K562 (cell line): ENCODE measurements around the gene EFCAB3. TPM values are rescaled to one million over a fixed set of nuclear protein-coding genes. Genes with fewer than 3 reads are reported as not detected.
A peak's percentile ranks its signal among the peaks of the same experiment; 100 is the strongest.
"Not testable (repeated sequence)": the region's sequence is repeated elsewhere in the genome, so short reads cannot be mapped to it uniquely, and the experiment has no call there.

ENCODE experiments used
- E2F3 ChIP-seq: fragments of 250-450 bp; sonication (Bioruptor Pico); IDR thresholded peaks from 2 replicates; pipeline ENCODE4 v1.4.0; 2020; ENCODE audit warnings: mild to moderate bottlenecking
- E2F8 ChIP-seq: fragments of 450-650 bp; IDR thresholded peaks from 2 replicates; pipeline ENCODE4 v1.7.1; 2018; ENCODE audit warnings: mild to moderate bottlenecking, low read depth; ENCODE audit not compliant: partially characterized antibody
- NR2C2 ChIP-seq, 2 experiments: fragments of 200-800 bp in 1 of 2; sonication (Bioruptor generic) in 1 of 2; sonication (generic) in 1 of 2; formaldehyde crosslinking in 1 of 2; IDR thresholded peaks; 2 replicates each; pipeline versions ENCODE4 v1.6.1 to v1.8.0; 2016 to 2022; ENCODE audit warnings: mild to moderate bottlenecking in 1 of 2, missing compliant biosample characterization in 1 of 2, missing genetic modification characterization in 1 of 2, missing genetic modification reagents in 1 of 2
- RNF2 ChIP-seq: sonication (generic); IDR thresholded peaks from 2 replicates; pipeline ENCODE4 v1.6.1; 2016
- polyA plus RNA-seq, 8 experiments: library from polyadenylated mRNA; depleted of rRNA in 4 of 8; stranded (reverse) in 5 of 8; unstranded in 3 of 8; fragments of >200 nt; fragmentation: Nextera tagmentation in 2 of 8; fragmentation: Illumina TruSeq in 1 of 8; extraction: Ambion mirVana in 2 of 8; extraction: Trizol in 1 of 8; gene quantifications; 2 replicates each; pipeline versions ENCODE4 v1.2.1 to v1.2.3, GENCODE V29; 2011 to 2014; ENCODE audit warnings: inconsistent platforms in 1 of 8, missing spikeins in 1 of 8
- total RNA-seq, 7 experiments: library from RNA; depleted of rRNA in 6 of 7; stranded (reverse); fragments of >200 nt in 6 of 7; fragmentation: Illumina TruSeq in 2 of 7; extraction: Trizol in 2 of 7; gene quantifications; 2 replicates each; pipeline versions ENCODE4 v1.2.1 to v1.2.3, GENCODE V29; 2011 to 2021; ENCODE audit warnings: low replicate concordance in 1 of 7
- TF ChIP-seq, protein P1 (sequence below), 2 experiments: fragments of 450-650 bp in 1 of 2; sonication (generic) in 1 of 2; formaldehyde crosslinking in 1 of 2; IDR thresholded peaks; 2 replicates each; pipeline versions ENCODE4 v1.7.1 to v1.9.0; 2016 to 2022; ENCODE audit warnings: inconsistent platforms in 1 of 2, mild to moderate bottlenecking in 1 of 2, missing genetic modification reagents in 1 of 2
- TF ChIP-seq, protein P2 (sequence below): fragments of 450-650 bp; formaldehyde crosslinking; IDR thresholded peaks from 2 replicates; pipeline ENCODE4 v1.4.0; 2022; ENCODE audit warnings: missing genetic modification characterization
- TF ChIP-seq, protein P3 (sequence below), 2 experiments: fragments of 250-450 bp in 1 of 2; fragments of 450-650 bp in 1 of 2; sonication (Bioruptor Pico) in 1 of 2; IDR thresholded peaks; 2 replicates each; pipeline versions ENCODE4 v1.6.1 to v1.8.0; 2016 to 2021; ENCODE audit warnings: mild to moderate bottlenecking in 2 of 2, moderate library complexity in 2 of 2, missing compliant biosample characterization in 1 of 2, missing genetic modification characterization in 1 of 2

The EFCAB3 gene
- total and polyA plus RNA-seq, 9 of the 15 experiments (the other 6 are each of a cell fraction or from before 2014, with no cell fraction given): not detected

DNA sequence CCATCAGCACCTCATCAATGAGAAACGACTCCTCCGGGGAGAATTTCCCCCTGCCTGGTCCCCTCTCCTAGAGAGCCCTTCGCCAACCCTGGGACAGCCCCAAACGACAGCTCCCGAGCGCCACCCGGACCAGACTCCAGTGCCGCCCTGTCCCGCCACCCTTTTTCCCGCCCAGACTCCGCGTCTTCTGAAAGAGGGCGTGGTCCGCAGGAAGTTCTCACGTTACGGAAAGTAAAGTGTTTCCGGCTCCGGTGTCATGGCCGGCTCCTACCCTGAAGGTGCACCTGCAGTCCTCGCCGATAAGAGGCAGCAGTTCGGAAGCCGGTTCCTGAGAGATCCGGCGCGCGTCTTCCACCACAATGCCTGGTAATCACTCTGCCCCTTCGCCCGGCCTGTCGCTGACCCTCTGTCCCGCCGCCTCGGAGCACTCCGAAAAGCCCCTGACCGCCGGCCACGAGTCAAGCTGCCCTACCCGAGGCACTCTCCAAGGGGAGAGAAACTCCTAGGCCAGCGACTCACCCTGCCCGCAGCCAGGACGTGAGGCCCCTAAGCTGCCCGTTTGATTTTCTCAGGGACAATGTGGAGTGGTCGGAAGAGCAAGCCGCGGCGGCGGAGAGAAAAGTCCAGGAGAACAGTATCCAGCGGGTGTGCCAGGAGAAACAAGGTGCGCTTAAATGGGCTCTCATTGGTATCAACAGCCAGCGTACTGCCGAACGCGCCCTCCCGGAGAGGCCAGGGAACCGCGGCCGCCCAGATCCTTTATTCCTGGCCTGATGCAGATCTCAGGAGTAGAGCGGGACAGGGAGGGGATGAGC lies 43.5 kb downstream of the EFCAB3 start, which contains the start of gene METTL2A (continued):
- TF ChIP-seq, protein P1, sequence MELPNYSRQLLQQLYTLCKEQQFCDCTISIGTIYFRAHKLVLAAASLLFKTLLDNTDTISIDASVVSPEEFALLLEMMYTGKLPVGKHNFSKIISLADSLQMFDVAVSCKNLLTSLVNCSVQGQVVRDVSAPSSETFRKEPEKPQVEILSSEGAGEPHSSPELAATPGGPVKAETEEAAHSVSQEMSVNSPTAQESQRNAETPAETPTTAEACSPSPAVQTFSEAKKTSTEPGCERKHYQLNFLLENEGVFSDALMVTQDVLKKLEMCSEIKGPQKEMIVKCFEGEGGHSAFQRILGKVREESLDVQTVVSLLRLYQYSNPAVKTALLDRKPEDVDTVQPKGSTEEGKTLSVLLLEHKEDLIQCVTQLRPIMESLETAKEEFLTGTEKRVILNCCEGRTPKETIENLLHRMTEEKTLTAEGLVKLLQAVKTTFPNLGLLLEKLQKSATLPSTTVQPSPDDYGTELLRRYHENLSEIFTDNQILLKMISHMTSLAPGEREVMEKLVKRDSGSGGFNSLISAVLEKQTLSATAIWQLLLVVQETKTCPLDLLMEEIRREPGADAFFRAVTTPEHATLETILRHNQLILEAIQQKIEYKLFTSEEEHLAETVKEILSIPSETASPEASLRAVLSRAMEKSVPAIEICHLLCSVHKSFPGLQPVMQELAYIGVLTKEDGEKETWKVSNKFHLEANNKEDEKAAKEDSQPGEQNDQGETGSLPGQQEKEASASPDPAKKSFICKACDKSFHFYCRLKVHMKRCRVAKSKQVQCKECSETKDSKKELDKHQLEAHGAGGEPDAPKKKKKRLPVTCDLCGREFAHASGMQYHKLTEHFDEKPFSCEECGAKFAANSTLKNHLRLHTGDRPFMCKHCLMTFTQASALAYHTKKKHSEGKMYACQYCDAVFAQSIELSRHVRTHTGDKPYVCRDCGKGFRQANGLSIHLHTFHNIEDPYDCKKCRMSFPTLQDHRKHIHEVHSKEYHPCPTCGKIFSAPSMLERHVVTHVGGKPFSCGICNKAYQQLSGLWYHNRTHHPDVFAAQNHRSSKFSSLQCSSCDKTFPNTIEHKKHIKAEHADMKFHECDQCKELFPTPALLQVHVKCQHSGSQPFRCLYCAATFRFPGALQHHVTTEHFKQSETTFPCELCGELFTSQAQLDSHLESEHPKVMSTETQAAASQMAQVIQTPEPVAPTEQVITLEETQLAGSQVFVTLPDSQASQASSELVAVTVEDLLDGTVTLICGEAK (IDR thresholded peaks at IDR 0.05): peak; percentile 93
- TF ChIP-seq, protein P1 (CRISPR knock-in tag; IDR thresholded peaks at IDR 0.05): not testable (repeated sequence)
- TF ChIP-seq RNF2 (peak; percentile 21; the same call in 1 of the 2 replicates), E2F3 (CRISPR knock-in tag) (peak; percentile 97), E2F8 (peak; percentile 98), NR2C2 (tag; IDR thresholded peaks at IDR 0.05) (peak; percentile 85)
- TF ChIP-seq, protein P2, sequence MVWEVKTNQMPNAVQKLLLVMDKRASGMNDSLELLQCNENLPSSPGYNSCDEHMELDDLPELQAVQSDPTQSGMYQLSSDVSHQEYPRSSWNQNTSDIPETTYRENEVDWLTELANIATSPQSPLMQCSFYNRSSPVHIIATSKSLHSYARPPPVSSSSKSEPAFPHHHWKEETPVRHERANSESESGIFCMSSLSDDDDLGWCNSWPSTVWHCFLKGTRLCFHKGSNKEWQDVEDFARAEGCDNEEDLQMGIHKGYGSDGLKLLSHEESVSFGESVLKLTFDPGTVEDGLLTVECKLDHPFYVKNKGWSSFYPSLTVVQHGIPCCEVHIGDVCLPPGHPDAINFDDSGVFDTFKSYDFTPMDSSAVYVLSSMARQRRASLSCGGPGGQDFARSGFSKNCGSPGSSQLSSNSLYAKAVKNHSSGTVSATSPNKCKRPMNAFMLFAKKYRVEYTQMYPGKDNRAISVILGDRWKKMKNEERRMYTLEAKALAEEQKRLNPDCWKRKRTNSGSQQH (CRISPR knock-in tag): 0 out of 2 replicates have a peak, but pooled peaks have one; percentile 54
- not testable (repeated sequence) for TF ChIP-seq NR2C2 (CRISPR knock-in tag; IDR thresholded peaks at IDR 0.05)
- TF ChIP-seq, protein P3, sequence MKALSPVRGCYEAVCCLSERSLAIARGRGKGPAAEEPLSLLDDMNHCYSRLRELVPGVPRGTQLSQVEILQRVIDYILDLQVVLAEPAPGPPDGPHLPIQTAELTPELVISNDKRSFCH (CRISPR knock-in tag; IDR thresholded peaks at IDR 0.05): not testable (repeated sequence)
- TF ChIP-seq, protein P3 (tag; IDR thresholded peaks at IDR 0.05): 0 out of 2 replicates have a peak, but pooled peaks have one; percentile 15
